GM12878 (cell line): ENCODE measurements around the gene CNNM4. TPM values are rescaled to one million over a fixed set of nuclear protein-coding genes. Genes with fewer than 3 reads are reported as not detected.

ENCODE experiments used
- CBX5 ChIP-seq: sonication (generic); IDR thresholded peaks from 2 replicates; pipeline ENCODE4 v1.6.1; 2016; ENCODE audit warnings: low read depth, moderate library complexity, mild to moderate bottlenecking, inconsistent platforms
- CEBPZ ChIP-seq: fragments of 150-350 bp; IDR thresholded peaks from 2 replicates; pipeline ENCODE4 v1.6.1; 2016; ENCODE audit warnings: low read depth, low read length
- CREM ChIP-seq: IDR thresholded peaks from 2 replicates; pipeline ENCODE4 v1.6.1; 2014; ENCODE audit warnings: antibody characterized with exemption, low read depth
- E4F1 ChIP-seq: fragments of 450-650 bp; IDR thresholded peaks from 2 replicates; pipeline ENCODE4 v1.6.1; 2018; ENCODE audit warnings: borderline replicate concordance, mild to moderate bottlenecking; ENCODE audit not compliant: partially characterized antibody
- EZH2 ChIP-seq: IDR thresholded peaks from 2 replicates; pipeline ENCODE4 v1.6.1; 2012; ENCODE audit warnings: low read depth, mild to moderate bottlenecking, control low read depth, inconsistent platforms, low read length, borderline replicate concordance; ENCODE audit not compliant: control insufficient read depth
- JUND ChIP-seq: IDR thresholded peaks from 2 replicates; pipeline ENCODE4 v1.6.1; 2012; ENCODE audit warnings: low read depth, mild to moderate bottlenecking, low read length, improper control_type of control experiment, moderate library complexity
- MXI1 ChIP-seq: fragments of 150-350 bp; IDR thresholded peaks from 2 replicates; pipeline ENCODE4 v1.6.1; 2011; ENCODE audit warnings: low read depth, mild to moderate bottlenecking, inconsistent platforms, low read length, improper control_type of control experiment
- NR2C1 ChIP-seq: fragments of 450-650 bp; IDR thresholded peaks from 2 replicates; pipeline ENCODE4 v1.6.1; 2017; ENCODE audit warnings: antibody characterized with exemption, mild to moderate bottlenecking, moderate library complexity
- PBX3 ChIP-seq: IDR thresholded peaks from 2 replicates; pipeline ENCODE4 v1.6.1; 2011; ENCODE audit warnings: mild to moderate bottlenecking, low read depth, low read length, moderate library complexity; ENCODE audit not compliant: insufficient replicate concordance
- PML ChIP-seq: IDR thresholded peaks from 2 replicates; pipeline ENCODE4 v1.6.1; 2012; ENCODE audit warnings: low read length, inconsistent platforms
- SP1 ChIP-seq: IDR thresholded peaks from one replicate; pipeline ENCODE4 v1.6.1; 2011; ENCODE audit warnings: low read depth, low read length
- SUPT20H ChIP-seq: IDR thresholded peaks from 2 replicates; pipeline ENCODE4 v1.6.1; 2011; ENCODE audit warnings: low read depth, mild to moderate bottlenecking, low read length, moderate library complexity, borderline replicate concordance; ENCODE audit not compliant: control insufficient read depth
- TCF7 ChIP-seq: IDR thresholded peaks from 2 replicates; pipeline ENCODE4 v1.6.1; 2014; ENCODE audit warnings: antibody characterized with exemption, borderline replicate concordance
- ZNF274 ChIP-seq: IDR thresholded peaks from one replicate; pipeline ENCODE4 v1.8.0; 2011; ENCODE audit not compliant: insufficient read length, insufficient read depth
- polyA plus RNA-seq, 11 experiments: library from polyadenylated mRNA; depleted of rRNA in 4 of 11; unstranded in 6 of 11; stranded (reverse) in 5 of 11; fragments of >200 nt; fragmentation: Nextera tagmentation in 4 of 11; fragmentation: Illumina TruSeq in 1 of 11; extraction: Ambion mirVana in 4 of 11; extraction: Trizol in 1 of 11; gene quantifications; 1 replicate in 1 of 11; 2 replicates in 10 of 11; pipeline versions ENCODE4 v1.2.1 to v1.2.3, GENCODE V29; 2011 to 2016; ENCODE audit warnings: inconsistent platforms in 2 of 11, missing spikeins in 2 of 11, low read depth in 1 of 11
- total RNA-seq, 4 experiments: library from RNA; depleted of rRNA in 3 of 4; stranded (reverse); fragments of >200 nt in 3 of 4; fragmentation: Illumina TruSeq in 1 of 4; extraction: Trizol in 1 of 4; gene quantifications; 2 replicates each; pipeline versions ENCODE4 v1.2.1 to v1.2.3, GENCODE V29; 2013 to 2021
- TF ChIP-seq, protein P1 (sequence below): fragments of 450-650 bp; IDR thresholded peaks from 2 replicates; pipeline ENCODE4 v1.6.1; 2017; ENCODE audit warnings: mild to moderate bottlenecking
- TF ChIP-seq, protein P2 (sequence below): IDR thresholded peaks from 2 replicates; pipeline ENCODE4 v1.6.1; 2011; ENCODE audit warnings: borderline replicate concordance, low read depth, mild to moderate bottlenecking, moderate library complexity, low read length; ENCODE audit not compliant: insufficient read depth, poor library complexity, severe bottlenecking
- TF ChIP-seq, protein P3 (sequence below): IDR thresholded peaks from 2 replicates; pipeline ENCODE4 v1.6.1; 2012; ENCODE audit warnings: low read depth, low read length, improper control_type of control experiment

Gene CNNM4
- total and polyA plus RNA-seq, 10 of the 15 experiments (the other 5 are each of a cell fraction or from before 2014, with no cell fraction given): 2.4 to 13.8 (median 8.1) TPM

DNA sequence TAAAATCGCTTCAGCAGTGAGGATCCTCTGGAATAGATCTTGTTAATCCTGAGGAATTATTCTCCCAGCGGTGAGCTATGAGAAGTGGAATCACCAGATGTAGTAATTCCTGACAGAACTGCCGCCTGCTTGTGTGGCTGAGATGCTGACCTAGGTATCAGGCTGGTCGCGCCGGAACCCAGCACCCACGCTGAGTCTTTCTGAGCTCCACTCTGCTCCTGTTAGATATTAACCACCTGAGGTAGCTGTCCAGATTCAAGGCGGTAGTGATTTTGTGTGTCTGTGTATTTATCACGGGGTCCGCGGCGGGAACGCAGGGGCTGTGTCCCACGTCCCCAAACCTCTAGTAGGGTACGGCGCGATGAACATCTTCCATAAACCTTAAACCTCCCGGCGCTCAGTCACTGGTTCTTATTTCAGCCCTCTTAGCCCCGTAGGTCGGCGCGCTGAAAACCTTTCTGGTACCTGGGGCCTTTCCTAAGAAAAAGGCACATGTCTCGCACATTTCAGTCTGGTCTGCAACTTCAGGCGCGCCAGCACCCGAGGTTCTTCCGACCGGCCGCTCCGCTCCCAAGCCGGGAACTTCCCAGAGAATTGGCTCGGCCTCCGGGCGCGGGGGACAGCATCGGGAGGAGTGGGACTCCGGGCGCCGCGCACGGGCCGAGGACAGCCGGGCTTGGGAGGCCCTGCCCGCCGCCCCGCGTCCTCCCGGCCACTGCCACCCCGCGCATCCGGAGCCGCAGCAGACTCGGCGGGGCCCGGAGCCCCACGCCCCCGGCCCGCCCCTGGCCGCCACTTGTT, 54.8 kb downstream of the CNNM4 start (continued):
- TF ChIP-seq, protein P1, sequence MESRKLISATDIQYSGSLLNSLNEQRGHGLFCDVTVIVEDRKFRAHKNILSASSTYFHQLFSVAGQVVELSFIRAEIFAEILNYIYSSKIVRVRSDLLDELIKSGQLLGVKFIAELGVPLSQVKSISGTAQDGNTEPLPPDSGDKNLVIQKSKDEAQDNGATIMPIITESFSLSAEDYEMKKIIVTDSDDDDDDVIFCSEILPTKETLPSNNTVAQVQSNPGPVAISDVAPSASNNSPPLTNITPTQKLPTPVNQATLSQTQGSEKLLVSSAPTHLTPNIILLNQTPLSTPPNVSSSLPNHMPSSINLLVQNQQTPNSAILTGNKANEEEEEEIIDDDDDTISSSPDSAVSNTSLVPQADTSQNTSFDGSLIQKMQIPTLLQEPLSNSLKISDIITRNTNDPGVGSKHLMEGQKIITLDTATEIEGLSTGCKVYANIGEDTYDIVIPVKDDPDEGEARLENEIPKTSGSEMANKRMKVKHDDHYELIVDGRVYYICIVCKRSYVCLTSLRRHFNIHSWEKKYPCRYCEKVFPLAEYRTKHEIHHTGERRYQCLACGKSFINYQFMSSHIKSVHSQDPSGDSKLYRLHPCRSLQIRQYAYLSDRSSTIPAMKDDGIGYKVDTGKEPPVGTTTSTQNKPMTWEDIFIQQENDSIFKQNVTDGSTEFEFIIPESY: no peak
- TF ChIP-seq SUPT20H (no peak), EZH2 (no peak), SP1 (no peak), ZNF274 (no peak), PML (no peak), CREM (no peak), MXI1 (peak; percentile 41; the same call in 1 of the 2 replicates), CEBPZ (no peak), PBX3 (no peak), NR2C1 (no peak), CBX5 (no peak), JUND (no peak), E4F1 (no peak), TCF7 (no peak)
- TF ChIP-seq, protein P2, sequence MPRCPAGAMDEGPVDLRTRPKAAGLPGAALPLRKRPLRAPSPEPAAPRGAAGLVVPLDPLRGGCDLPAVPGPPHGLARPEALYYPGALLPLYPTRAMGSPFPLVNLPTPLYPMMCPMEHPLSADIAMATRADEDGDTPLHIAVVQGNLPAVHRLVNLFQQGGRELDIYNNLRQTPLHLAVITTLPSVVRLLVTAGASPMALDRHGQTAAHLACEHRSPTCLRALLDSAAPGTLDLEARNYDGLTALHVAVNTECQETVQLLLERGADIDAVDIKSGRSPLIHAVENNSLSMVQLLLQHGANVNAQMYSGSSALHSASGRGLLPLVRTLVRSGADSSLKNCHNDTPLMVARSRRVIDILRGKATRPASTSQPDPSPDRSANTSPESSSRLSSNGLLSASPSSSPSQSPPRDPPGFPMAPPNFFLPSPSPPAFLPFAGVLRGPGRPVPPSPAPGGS: no peak
- TF ChIP-seq, protein P3, sequence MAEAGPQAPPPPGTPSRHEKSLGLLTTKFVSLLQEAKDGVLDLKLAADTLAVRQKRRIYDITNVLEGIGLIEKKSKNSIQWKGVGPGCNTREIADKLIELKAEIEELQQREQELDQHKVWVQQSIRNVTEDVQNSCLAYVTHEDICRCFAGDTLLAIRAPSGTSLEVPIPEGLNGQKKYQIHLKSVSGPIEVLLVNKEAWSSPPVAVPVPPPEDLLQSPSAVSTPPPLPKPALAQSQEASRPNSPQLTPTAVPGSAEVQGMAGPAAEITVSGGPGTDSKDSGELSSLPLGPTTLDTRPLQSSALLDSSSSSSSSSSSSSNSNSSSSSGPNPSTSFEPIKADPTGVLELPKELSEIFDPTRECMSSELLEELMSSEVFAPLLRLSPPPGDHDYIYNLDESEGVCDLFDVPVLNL: no peak
